Sigmoid colon (tissue), 4 donors: ENCODE data around the gene HIRA.

Source experiments
- EP300 ChIP-seq, 4 donors: sonication (generic); formaldehyde crosslinking; IDR thresholded peaks; one replicate each; pipeline ENCODE4 v1.6.1; 2017; ENCODE audit warnings: antibody characterized with exemption in 4 of 4
- POLR2A ChIP-seq, 2 donors: fragments of 450-650 bp; IDR thresholded peaks; one replicate each; pipeline ENCODE4 v1.6.1; 2016; ENCODE audit warnings: antibody characterized with exemption in 2 of 2, mild to moderate bottlenecking in 2 of 2, moderate library complexity in 2 of 2
- POLR2AphosphoS5 ChIP-seq, 4 donors: sonication (generic); formaldehyde crosslinking; IDR thresholded peaks; one replicate each; pipeline ENCODE4 v1.6.1; 2017; ENCODE audit warnings: antibody characterized with exemption in 4 of 4
- TF ChIP-seq, protein P1 (sequence below), 4 experiments: fragments of 450-650 bp in 3 of 4; fragments of 200-600 bp in 1 of 4; IDR thresholded peaks; one replicate each; pipeline ENCODE4 v1.5.1; 2016 to 2019; ENCODE audit warnings: antibody characterized with exemption in 4 of 4, mild to moderate bottlenecking in 3 of 4, moderate library complexity in 2 of 4

DNA sequence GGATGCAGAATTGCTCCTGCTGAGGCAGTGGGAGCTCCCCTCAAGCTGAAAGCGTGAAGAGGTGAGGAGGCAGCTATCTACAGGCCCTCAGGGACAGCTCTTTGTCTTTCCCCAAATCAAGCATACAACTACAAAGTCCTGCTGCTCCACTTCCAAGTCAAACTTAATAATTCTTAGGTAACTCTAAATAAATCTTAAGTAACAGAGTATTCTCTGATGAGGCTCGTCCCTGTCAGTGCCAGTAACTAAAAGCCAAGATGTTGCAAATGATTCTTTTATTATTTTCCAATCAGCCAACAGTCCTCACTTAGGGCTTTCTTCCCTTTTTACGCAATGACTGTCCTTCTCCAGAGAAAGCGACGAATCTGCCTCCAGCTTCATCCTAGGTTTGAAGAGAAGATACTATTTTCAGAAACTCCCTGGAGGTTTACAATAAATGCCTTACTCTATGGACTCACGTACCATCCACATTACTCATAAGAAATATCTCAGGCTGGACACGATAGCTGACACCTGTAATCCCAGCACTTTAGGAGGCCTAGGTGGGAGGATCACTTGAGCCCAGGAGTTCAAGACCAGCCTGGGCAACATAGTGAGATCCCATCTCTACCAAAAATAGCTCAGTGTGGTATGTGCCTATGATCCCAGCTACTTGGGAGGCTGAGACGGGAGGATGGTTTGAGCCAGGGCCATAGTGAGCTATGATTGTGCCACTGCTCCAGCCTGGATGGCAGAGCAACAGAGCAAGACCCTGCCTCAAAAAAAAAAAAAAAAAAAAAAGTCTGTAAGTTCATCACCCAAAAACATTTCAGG is 19.0 kb upstream of the HIRA start:
- TF ChIP-seq POLR2AphosphoS5 (IDR thresholded peaks at IDR 0.05) (no peak), EP300 (IDR thresholded peaks at IDR 0.05) (no peak), POLR2A (IDR thresholded peaks at IDR 0.05) (no peak)
- TF ChIP-seq, protein P1, sequence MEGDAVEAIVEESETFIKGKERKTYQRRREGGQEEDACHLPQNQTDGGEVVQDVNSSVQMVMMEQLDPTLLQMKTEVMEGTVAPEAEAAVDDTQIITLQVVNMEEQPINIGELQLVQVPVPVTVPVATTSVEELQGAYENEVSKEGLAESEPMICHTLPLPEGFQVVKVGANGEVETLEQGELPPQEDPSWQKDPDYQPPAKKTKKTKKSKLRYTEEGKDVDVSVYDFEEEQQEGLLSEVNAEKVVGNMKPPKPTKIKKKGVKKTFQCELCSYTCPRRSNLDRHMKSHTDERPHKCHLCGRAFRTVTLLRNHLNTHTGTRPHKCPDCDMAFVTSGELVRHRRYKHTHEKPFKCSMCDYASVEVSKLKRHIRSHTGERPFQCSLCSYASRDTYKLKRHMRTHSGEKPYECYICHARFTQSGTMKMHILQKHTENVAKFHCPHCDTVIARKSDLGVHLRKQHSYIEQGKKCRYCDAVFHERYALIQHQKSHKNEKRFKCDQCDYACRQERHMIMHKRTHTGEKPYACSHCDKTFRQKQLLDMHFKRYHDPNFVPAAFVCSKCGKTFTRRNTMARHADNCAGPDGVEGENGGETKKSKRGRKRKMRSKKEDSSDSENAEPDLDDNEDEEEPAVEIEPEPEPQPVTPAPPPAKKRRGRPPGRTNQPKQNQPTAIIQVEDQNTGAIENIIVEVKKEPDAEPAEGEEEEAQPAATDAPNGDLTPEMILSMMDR (IDR thresholded peaks at IDR 0.05) = no peak
